ENCODE measurements around the gene HMGA1.

Gene HMGA1

DNA sequence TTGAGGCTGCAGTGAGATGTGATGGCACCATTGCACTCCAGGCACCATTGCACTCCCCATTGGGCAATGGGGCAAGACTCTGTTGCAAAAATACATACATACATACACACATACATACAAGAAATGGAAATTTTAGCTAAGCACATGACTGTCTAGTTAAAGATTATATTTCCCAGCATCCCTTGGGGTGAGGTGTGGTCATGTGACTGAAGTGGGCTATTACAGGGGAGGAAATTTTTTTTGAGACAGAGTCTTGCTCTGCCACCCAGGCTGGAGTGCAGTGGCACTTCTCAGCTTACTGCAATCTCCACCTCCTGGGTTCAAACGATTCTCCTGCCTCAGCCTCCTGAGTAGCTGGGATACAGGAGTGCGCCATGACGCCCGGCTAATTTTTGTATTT, 32.0 kb upstream of the HMGA1 start:
- no peak overlapping the region for H3K4me3 Mint-ChIP-seq
- TF ChIP-seq, protein P1, sequence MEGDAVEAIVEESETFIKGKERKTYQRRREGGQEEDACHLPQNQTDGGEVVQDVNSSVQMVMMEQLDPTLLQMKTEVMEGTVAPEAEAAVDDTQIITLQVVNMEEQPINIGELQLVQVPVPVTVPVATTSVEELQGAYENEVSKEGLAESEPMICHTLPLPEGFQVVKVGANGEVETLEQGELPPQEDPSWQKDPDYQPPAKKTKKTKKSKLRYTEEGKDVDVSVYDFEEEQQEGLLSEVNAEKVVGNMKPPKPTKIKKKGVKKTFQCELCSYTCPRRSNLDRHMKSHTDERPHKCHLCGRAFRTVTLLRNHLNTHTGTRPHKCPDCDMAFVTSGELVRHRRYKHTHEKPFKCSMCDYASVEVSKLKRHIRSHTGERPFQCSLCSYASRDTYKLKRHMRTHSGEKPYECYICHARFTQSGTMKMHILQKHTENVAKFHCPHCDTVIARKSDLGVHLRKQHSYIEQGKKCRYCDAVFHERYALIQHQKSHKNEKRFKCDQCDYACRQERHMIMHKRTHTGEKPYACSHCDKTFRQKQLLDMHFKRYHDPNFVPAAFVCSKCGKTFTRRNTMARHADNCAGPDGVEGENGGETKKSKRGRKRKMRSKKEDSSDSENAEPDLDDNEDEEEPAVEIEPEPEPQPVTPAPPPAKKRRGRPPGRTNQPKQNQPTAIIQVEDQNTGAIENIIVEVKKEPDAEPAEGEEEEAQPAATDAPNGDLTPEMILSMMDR (IDR thresholded peaks at IDR 0.05; ENCODE audit: unreplicated experiment in 3 of 3), result no peak
- no peak overlapping the region for H3K27ac Mint-ChIP-seq

DNA sequence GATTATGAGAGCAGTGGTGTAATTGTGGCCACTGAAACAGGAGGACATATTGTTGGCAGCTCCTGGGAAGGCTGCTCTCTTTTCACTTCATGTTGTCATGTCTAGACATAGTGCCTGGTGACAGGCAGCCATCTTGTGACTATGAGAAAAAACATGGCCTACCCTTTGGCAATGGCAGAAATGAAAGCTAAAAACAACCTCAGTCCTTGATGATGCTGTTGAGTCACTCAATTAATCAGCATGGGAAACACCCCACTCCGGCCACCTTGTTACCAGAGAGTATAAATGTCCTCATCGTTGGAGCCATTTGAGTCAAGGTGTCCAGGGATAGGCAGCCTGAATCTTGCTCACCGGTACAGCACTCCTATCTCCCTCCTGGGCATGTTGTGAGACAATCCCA, 31.2 kb upstream of the HMGA1 start:
- no peaks in the 10 kb centered on the region for H3K4me1 Mint-ChIP-seq
- TF ChIP-seq, protein P1 (IDR thresholded peaks at IDR 0.05; ENCODE audit: unreplicated experiment in 3 of 3), result no peak
- H3K27me3 Mint-ChIP-seq (ENCODE audit: low read depth), result peaks cover 7% of the 10 kb centered on the region

More for the DNA sequence above, 32.0 kb upstream of the HMGA1 start:
- Mint-ChIP-seq H3K4me1 (no peaks in the 10 kb centered on the region), H3K9me3 (no peaks in the 10 kb centered on the region), H3K27me3 (ENCODE audit: low read depth) (peaks cover 10% of the 10 kb centered on the region), H3K36me3 (ENCODE audit: low read depth) (no peaks in the 10 kb centered on the region)

DNA sequence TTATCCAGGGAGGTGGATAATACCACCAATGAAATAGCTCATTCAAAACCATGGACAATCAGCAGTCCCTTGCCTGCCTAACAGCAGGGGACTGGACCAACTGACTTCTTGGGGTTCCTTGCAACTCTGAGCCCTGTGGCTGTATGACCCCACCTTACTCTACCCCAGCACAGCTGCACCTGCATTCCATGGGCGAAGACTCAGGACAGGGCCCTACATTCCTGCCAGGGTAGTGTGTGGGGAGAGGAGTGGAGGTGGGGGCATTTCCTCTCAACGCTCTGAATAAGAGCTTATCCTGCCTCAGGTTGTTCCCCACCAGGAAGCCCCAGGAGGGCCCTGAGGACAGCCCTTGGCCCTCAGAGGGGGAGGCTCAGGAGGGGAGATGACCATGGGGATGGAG, 30.8 kb upstream of the HMGA1 start:
- H3K27ac Mint-ChIP-seq, result no peak overlapping the region
- no peaks in the 10 kb centered on the region for H3K9me3 Mint-ChIP-seq
- no peak overlapping the region for H3K4me3 Mint-ChIP-seq
- no peaks in the 10 kb centered on the region for H3K36me3 Mint-ChIP-seq (ENCODE audit: low read depth)
- TF ChIP-seq, protein P1 (IDR thresholded peaks at IDR 0.05; ENCODE audit: unreplicated experiment in 3 of 3), result no peak
- H3K27me3 Mint-ChIP-seq (ENCODE audit: low read depth), result peaks cover 7% of the 10 kb centered on the region
- no peaks in the 10 kb centered on the region for H3K4me1 Mint-ChIP-seq

More for the DNA sequence above, 31.2 kb upstream of the HMGA1 start:
- H3K9me3 Mint-ChIP-seq, result no peaks in the 10 kb centered on the region
- no peak overlapping the region for H3K27ac Mint-ChIP-seq
- no peaks in the 10 kb centered on the region for H3K36me3 Mint-ChIP-seq (ENCODE audit: low read depth)
- no peak overlapping the region for H3K4me3 Mint-ChIP-seq

DNA sequence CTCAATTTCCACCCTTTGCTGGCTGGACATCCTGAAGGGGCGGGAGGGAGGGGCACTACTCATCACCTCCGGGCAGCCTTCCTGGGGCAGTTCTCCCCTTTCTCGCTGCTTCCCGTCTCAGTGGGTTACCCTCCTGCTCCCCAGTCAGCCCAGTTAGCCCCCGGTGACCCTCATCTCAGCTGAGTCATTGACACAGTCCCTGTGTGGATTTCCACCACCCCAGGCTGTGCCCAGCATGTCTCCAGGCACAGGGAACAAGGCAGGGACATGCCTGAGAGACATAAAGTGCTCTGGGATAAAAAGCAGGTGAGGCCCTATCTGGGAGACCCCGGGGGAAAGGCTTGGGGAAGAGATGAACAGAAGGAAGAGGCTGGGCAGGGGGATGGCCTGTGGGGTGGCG, 29.9 kb upstream of the HMGA1 start:
- TF ChIP-seq, protein P1 (IDR thresholded peaks at IDR 0.05; ENCODE audit: unreplicated experiment in 3 of 3), result no peak
- Mint-ChIP-seq H3K27me3 (ENCODE audit: low read depth) (peaks cover 7% of the 10 kb centered on the region), H3K4me1 (no peaks in the 10 kb centered on the region), H3K9me3 (no peaks in the 10 kb centered on the region), H3K27ac (no peak overlapping the region), H3K36me3 (ENCODE audit: low read depth) (no peaks in the 10 kb centered on the region), H3K4me3 (no peak overlapping the region)

DNA sequence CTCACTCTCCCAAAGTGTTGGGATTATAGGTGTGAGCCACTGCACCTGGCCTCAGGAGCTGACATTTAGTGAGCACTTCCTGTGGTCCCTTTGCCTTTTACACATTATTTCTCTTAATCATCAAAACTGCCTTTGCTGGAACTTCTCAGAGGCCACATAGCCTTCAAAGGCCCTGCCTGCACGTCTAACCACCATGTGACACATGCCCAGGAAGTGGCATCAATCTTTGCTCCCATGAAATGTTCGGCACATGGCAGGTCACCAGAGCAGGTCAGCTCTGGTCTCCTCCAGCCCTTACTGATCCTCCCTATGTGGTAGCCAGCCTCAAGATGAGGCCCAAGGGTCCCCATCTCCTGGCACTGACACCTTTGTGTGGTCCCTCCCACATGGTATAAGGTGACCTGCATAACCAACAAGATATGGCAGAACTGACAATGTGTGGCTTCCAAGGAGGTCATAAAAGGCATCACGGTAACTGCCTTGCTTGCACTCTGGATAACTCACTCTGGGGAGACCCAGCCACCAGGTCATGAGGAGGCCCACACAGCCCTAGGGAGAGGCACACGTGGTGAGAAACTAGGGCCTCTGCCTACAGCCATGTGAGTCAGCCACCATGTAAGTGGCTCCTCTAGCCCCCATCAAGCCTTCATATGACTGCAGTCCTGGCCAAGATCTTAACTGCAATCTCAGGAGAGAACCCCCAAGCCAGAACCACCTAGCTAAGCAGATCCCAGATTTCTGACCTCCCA, 28.8 kb upstream of the HMGA1 start:
- TF ChIP-seq, protein P1 (IDR thresholded peaks at IDR 0.05; ENCODE audit: unreplicated experiment in 3 of 3), result no peak
- Mint-ChIP-seq H3K27me3 (ENCODE audit: low read depth) (peaks cover 7% of the 10 kb centered on the region), H3K4me1 (no peaks in the 10 kb centered on the region), H3K9me3 (no peaks in the 10 kb centered on the region), H3K36me3 (ENCODE audit: low read depth) (no peaks in the 10 kb centered on the region), H3K4me3 (no peak overlapping the region), H3K27ac (no peak overlapping the region)

DNA sequence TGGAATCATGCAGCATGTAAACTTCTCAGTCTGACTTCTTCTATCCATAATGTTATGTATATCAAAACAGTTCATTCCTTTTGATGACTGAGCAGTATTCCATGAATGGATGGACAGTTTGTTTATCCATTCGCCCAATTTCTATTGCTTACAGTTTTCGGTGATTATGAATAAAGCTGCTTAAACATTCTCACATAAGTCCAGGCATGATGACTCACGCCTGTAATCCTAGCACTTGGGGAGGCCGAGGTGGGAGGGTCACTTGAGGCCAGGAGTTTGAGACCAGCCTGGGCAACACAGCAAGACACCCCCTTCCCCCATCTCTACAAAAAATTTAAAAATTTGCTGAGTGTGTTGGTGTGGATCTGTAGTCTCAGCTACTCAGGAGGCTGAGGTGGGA, 22.9 kb upstream of the HMGA1 start:
- Mint-ChIP-seq H3K9me3 (no peaks in the 10 kb centered on the region), H3K4me1 (no peaks in the 10 kb centered on the region), H3K27ac (no peak overlapping the region), H3K4me3 (no peak overlapping the region), H3K27me3 (ENCODE audit: low read depth) (peaks cover 3% of the 10 kb centered on the region), H3K36me3 (ENCODE audit: low read depth) (no peaks in the 10 kb centered on the region)
- TF ChIP-seq, protein P1 (IDR thresholded peaks at IDR 0.05; ENCODE audit: unreplicated experiment in 3 of 3), result no peak
